ENCODE results near the gene KLHDC8B.

- no peak for TF ChIP-seq CTCF (IDR thresholded peaks at IDR 0.05)
- no peak for TF ChIP-seq POLR2AphosphoS5 (IDR thresholded peaks at IDR 0.05)
- TF ChIP-seq EP300 (IDR thresholded peaks at IDR 0.05; ENCODE audit: low read depth): no peak
Observed at GRCh38 chr3:49131576-49131975, 39.8 kb upstream of the KLHDC8B start.
